Umbilical cord (tissue), 2 donors: ENCODE data around the gene GALNS. TPM values are rescaled to one million over a fixed set of nuclear protein-coding genes. Genes with fewer than 3 reads are reported as not detected.
A peak's percentile ranks its signal among the peaks of the same experiment; 100 is the strongest.
"Not testable (repeated sequence)": the region's sequence is repeated elsewhere in the genome, so short reads cannot be mapped to it uniquely, and the experiment has no call there.

Source experiments
- DNase-seq: peaks from one replicate; pipeline ENCODE4 v3.0.0-alpha.2; 2015; ENCODE audit warnings: low spot score
- total RNA-seq: library from RNA; depleted of rRNA; stranded (reverse); fragments of >200 nt; gene quantifications from one replicate; pipeline ENCODE4 v1.2.3, GENCODE V29; 2014; ENCODE audit warnings: low replicate concordance; ENCODE audit not compliant: insufficient read depth

Gene GALNS
- total RNA-seq, 1 donor from 2014 or later = 14.9 TPM

- DNase-seq = peak; percentile 76
These were observed 72.5 kb downstream of the GALNS start for GRCh38 chr16:88784074-88784855.

DNA sequence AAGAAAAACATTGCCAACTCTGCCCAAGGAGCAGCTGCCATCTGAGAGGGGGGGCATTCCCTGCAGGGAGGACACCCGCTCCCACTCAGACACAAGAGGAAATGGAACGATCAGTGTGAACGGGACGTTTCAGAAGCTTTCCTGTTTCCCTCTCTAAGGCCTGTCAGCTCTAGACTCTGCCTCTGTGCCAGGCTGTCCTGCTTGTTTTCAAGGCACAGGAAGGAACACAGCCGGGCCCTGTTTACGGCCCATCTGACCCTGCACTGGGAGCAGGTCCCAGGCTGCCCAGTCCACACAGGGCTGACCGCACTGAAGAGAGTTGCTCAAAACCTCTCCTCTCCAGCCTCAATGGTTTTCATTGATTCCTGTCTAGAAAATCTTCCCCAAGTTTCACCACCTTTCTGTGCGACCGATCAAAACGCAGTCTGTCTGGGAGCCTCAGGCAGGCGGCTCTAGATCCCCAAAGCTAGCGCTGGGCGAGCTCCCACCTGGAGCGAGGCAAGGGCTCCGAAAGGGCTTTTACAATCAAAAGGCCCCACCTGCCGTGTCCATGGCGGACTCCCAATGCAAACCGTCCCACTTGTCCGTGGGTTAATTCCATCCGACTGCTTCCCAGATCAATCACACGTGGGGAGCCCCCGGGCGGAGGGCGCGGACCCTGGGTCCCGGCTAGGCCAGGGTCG, 73.2 kb downstream of the GALNS start:
- DNase-seq = peak; percentile 34

DNA sequence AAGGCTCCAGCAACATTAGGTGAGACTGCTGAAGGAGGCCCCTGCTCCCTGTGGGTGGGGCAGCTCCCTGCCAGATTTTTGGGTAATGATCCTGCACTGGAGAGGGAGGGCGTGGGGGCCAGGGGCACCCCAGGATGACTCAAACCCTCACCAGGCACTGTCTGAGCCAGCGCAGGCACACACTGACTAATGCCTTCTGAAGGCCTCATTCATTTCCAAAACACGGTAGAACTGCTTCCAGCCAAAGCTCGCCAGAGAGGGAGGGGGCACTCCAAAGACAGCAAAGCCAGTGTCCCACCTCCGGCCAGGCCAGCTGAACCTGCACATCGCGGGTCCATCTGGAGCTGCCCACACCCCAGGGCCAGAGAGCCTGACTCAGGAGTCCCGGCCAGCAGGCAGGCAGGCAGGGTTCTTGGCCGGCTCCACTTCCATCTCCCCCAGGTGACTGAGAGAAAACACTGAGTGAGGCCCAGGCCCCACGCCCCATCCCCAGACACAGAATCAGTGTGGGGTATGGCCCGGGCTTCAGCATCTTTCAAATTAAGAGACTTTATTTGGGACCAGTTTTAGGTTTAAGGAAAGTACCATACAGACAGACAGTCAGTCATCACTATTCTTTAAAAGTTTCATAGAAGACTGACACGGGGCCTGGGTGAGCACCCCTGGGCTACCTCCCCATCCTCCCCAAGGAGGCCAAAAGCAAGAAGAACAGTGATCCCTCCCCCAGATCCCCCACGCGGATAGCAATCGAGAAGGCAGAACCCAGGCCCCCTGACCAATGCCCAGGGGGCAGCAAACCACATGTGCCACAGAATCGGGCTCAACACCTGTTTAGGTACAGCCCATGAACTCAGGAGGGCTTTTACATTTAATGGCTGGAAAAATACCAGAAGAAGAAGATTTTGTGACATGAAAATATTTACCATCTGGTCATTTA, 74.0 kb downstream of the GALNS start:
- DNase-seq = peak; percentile 72

GRCh38 chr16:88781140-88782077, 75.3 kb downstream of the GALNS start:
- DNase-seq = no peak

DNA sequence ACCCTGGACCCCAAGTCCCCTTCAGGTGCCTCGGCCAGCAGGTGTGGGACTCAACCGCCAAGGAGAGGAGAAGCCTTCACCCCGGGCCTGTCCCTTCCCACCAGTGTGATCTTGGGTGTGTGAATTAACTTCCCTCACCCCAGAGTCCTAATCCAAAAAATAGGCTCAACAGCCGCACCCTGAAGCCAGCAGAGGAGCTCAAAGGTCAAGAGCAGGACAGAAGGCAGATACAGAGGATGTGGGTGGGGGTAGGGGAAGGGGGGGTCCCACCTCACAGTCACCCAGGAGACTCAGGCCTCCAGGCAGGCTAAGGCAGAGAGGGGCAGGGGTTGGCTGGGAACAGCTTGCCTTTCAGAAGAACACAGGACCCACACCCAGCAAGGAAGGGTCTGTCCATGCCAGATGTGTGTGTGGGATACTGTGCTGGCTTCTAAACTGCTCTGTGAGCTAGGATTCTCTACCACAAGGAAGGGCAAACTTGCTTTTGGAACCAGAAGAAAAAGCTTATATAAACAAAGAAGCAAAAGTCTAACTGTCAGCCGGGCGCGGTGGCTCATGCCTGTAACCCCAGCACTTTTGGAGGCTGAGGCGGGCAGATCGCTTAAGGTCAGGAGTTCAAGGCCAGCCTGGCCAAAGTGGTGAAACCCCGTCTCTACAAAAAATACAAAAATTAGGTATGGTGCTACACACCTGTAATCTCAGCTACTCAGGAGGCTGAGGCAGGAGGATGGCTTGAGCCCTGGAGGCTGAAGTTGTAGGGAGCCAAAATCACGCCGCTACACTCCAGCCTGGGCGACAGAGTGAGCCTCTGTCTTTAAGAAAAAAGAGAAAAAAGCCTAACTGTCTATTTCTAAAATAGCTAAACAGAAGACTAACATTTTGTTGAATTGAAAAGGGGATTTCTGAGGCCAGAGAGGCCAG, 76.3 kb downstream of the GALNS start:
- DNase-seq = no peak

- DNase-seq = no peak
These were observed 77.2 kb downstream of the GALNS start for GRCh38 chr16:88779406-88780141.

DNA sequence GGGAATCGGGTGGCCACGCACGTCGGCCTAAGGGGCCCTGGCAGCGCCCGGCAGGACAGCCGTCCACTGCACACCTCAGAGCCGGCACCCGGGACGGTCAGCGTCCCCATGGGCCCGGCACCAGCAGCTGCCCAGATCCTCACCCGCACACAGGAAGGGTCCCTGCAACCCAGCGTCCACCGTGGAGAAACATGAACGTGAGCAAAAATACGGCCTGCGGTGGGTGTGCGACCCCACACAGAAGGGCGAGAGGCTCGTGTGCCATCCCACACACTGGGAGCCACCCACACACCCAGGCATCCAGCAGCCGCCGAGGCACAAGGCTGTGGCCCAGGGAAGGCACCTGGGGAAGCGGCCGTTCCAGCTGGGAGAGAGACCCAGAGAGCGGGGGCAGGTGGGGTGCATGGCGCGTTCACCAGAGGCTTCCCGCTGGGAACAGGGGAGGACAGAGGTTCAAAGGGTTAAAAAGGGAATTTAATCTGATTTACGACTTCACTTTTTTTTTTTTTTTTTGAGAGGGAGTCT, 78.1 kb downstream of the GALNS start:
- DNase-seq = no peak

GRCh38 chr16:88778271-88778525, 78.5 kb downstream of the GALNS start:
- DNase-seq = no peak

DNA sequence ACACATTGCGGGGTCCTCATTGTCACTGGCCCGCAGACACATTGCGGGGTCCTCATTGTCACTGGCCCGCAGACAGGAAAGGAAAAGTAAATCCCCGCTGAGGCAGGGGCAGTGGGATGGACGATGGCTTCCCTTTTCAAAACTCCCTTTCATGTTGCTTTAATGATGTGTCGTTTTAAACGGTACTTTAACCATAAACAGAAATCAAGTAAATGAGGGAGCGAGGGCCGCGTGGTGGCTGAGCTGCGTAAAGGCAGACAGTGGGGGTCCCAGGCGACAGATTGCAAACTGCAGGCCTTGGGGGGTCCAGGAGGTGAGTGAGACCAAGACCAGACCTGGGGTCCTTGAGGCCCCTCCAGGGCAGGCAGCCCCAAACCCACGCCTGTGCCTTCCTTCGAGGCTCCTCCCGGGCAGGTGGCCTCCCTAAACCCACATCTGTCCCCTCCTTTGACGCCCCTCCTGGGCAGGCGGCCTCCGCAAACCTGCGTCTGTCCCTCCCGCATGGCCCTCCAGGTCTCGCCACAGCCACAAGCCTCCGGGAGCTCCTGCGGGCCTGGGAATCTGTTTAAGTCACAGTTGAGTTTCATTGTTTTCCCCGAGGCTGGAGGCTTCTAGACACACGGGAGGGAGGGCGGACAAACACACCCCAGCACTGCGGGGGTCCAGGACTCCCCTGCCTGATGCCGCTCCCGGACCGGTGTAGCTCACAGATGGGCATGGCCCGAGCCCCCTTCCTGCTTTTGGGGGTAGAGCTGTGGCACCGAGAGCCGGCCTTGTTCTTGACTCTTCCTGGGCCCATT, 79.1 kb downstream of the GALNS start:
- no peak for DNase-seq

DNA sequence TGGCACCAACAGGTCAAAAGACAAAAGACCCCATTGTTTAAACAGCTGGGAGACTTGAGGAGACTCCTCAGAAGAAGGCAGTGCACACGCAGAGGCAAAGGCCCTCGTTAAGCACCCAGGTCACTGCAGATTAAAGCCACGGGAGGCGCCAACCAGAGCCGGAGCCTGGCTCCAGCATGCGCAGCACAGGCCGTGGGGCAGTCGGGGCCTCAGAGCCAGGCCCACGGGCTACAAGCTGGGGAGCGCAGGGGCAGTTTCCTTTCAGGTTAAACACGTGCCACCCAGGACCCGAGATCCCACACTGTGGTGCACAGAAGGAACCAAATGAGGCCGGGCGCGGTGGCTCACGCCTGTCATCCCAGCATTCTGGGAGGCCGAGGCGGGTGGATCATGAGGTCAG, 80.9 kb downstream of the GALNS start:
- DNase-seq = no peak

- no peak for DNase-seq
These were observed 82.0 kb downstream of the GALNS start for GRCh38 chr16:88774544-88775393.

DNA sequence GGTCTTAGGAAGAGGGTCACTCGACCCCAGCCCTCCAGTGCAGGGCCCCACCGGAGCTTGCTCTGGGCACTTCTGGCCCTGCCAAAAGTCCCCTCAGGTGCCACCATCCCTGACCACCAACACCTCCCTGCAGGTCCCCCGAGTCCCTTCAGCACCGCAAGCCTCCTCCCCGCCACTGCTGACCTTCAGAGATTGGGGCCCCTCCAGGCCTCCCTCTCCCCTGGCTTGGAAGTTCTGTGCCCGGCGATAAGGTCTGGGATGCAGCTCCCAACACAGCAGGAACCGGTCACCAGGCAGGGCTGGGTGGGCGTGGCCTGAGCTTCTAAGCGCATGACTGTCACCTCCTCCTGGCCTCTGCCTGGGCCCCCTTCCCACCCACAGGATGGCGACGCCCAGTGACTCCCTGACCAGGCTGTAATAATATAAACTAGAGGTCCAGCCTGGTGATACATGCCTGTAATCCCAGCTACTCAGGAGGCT, 82.9 kb downstream of the GALNS start:
- DNase-seq = peak; percentile 83

DNA sequence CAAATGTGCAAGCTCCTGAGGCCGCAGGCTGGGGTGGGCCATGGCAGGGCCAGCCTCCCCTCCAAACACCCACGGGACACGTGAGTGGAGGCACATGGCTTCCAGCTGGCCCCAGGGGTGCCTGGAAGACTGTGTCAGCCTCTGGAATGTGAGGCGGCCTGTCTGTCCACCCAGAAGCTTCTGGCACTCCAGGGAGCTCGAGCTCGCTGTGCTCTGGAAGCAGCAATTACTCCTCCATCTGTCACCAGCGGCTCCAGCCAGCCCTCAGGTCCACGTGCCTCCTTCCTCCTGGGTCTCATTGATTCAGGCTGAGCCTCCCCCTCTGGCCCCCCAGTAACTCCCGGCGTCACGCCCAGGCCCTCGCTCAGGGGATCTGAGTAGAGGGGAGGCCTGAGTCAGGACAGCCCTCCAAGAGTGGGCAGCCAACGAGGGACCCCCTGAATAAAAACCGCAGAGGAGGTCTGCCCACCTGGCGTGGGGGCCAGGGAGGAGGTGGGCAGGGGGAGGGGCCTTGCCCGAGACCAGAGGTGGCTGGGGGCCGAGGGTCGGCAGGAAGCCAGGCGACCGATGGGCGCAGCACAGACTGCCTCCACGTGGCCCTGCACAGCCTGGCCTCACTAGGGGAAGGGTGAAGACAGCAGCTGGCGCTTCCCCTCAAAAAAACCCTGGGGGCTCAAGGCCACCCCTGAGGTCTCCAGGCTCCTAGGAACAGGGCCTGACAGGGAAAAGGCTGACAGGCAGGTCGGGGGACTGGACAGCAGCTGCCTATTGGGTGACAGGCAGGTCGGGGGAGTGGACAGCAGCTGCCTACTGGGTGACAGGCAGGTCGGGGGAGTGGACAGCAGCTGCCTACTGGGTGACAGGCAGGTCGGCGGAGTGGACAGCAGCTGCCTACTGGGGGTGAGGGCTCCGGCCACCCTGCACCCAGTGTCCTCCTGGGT, 83.6 kb downstream of the GALNS start:
- DNase-seq = peak; percentile 92

GRCh38 chr16:88771781-88772180, 85.0 kb downstream of the GALNS start:
- DNase-seq = not testable (repeated sequence)

DNA sequence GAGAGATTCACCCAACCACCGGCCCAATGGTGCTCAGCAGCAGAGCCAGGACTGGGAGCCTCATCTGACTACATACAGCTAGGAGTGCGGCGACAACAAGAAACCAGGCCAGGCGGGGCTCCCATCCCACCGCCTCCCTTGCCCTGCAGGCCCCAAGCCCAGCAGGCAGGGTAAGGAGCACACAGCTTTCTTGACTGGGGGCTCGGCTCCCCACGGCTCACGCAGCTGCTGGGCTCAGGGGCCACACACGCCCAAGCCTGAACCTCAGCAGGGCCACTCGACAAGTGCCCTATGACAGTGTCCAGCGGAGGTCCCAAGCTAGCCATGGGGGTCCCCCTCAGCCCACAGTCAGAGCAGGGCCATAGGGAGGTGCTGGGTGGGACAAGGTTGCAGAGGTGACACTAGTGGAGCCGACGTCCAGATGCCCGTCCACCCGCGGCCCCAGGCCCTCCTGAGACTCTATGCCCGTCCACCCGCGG, 85.4 kb downstream of the GALNS start:
- no peak for DNase-seq
